Kidney (tissue), 14 donors: Measurements from ENCODE around the gene NEDD4L. TPM values are rescaled to one million over a fixed set of nuclear protein-coding genes. Genes with fewer than 3 reads are reported as not detected.
A peak's percentile ranks its signal among the peaks of the same experiment; 100 is the strongest.

Experiments
- DNase-seq, 5 donors: peaks; one replicate each; pipeline ENCODE4 v3.0.0-alpha.2; 2013 to 2020
- FAIRE-seq: peaks from 2 replicates; lab custom pipeline; 2012; peaks lifted over from hg19 to GRCh38; lab: Jason Lieb, UNC
- H3K27ac ChIP-seq, 2 donors: one replicate each; pipeline ENCODE4 v1.7.0; 2013; ENCODE audit warnings: low read depth in 2 of 2, low read length in 2 of 2, inconsistent platforms in 1 of 2
- H3K27me3 ChIP-seq: one replicate; pipeline ENCODE4 v1.7.1; 2013; ENCODE audit warnings: low read length, inconsistent platforms; ENCODE audit not compliant: control insufficient read depth, insufficient read depth
- H3K36me3 ChIP-seq, 3 donors: one replicate each; pipeline versions ENCODE4 v1.7.0 to v1.7.1; 2013; ENCODE audit warnings: low read length in 3 of 3, control low read depth in 1 of 3, inconsistent platforms in 1 of 3; ENCODE audit not compliant: insufficient read depth in 3 of 3, control insufficient read depth in 2 of 3
- H3K4me1 ChIP-seq, 3 donors: one replicate each; pipeline versions ENCODE4 v1.7.0 to v1.7.1; 2013; ENCODE audit warnings: low read length in 3 of 3, inconsistent platforms in 1 of 3, low read depth in 1 of 3; ENCODE audit not compliant: control insufficient read depth in 2 of 3, insufficient read depth in 2 of 3
- H3K4me3 ChIP-seq, 3 donors: one replicate each; pipeline versions ENCODE4 v1.7.0 to v1.8.1; 2013; ENCODE audit warnings: low read length in 3 of 3, control low read depth in 1 of 3, inconsistent platforms in 1 of 3
- H3K9ac ChIP-seq, 3 donors: one replicate each; pipeline versions ENCODE4 v1.7.0 to v1.7.1; 2013; ENCODE audit warnings: low read length in 3 of 3, control low read depth in 1 of 3, inconsistent platforms in 1 of 3
- H3K9me3 ChIP-seq, 3 donors: one replicate each; pipeline versions ENCODE4 v1.7.0 to v1.7.1; 2013; ENCODE audit warnings: low read length in 3 of 3, control low read depth in 1 of 3, inconsistent platforms in 1 of 3; ENCODE audit not compliant: control insufficient read depth in 2 of 3, insufficient read depth in 1 of 3
- CTCF ChIP-seq: IDR thresholded peaks from 3 replicates; pipeline ENCODE4 v1.5.1; 2012; ENCODE audit warnings: mild to moderate bottlenecking, moderate library complexity, borderline replicate concordance; ENCODE audit not compliant: insufficient read depth; ENCODE audit errors: extremely low read depth
- intact Hi-C: fragments of 100-400 bp; cut with DNase I; formaldehyde crosslinking; loops from one replicate; pipeline ENCODE4 v1.11.1; 2022
- polyA plus RNA-seq: library from polyadenylated mRNA; stranded (reverse); fragments of 350-450 nt; fragmentation: Illumina TruSeq; extraction: RNeasy Lipid Tissue Mini Kit (QIAGEN cat#74804); gene quantifications from one replicate; pipeline ENCODE4 v1.2.3, GENCODE V29; 2014; ENCODE audit warnings: low read depth, low replicate concordance; ENCODE audit not compliant: insufficient read depth
- total RNA-seq: library from RNA; stranded (reverse); fragmentation: NEBNext Ultra II Directional; extraction: Animal tissue kit (Norgen Biotek cat#: 25700); gene quantifications from one replicate; pipeline ENCODE4 v1.2.1, GENCODE V29; 2021
- donor health status: control.
- donor health status: control.
- donor health status: control.
- donor health status: control.
- donor health status: control.
- donor health status: DM: yes; HTN: yes; CAD: no.
- donor health status: Normal renal cell carcinoma (clear cell type).

Gene NEDD4L
- total and polyA plus RNA-seq, 2 donors from 2014 or later = 90.8 to 95.7 TPM

- peak overlapping the region in 1 of 3 donors; percentile 9 for H3K4me3 ChIP-seq
- peak in 2 of 5 donors; percentile 64 to 65 for DNase-seq
- intact Hi-C loops = no loop called here
Measured at GRCh38 chr18:58287353-58288274, 243.6 kb downstream of the NEDD4L start.

GRCh38 chr18:58288921-58289797 is 245.1 kb downstream of the NEDD4L start:
- Histone ChIP-seq H3K4me1 (peaks cover 6 to 37% (median 9%) of the 10 kb centered on the region in 3 donors), H3K9me3 (no peaks in the 10 kb centered on the region), H3K36me3 (peaks cover 0 to 4% (median 0%) of the 10 kb centered on the region in 3 donors), H3K27me3 (no peaks in the 10 kb centered on the region), H3K27ac (peak overlapping the region in 1 of 2 donors; percentile 9), H3K9ac (no peak overlapping the region), H3K4me3 (no peak overlapping the region)
- TF ChIP-seq CTCF = no peak
- FAIRE-seq (no peak), DNase-seq (peak in 3 of 5 donors; percentile 55 to 71 (median 57))
- intact Hi-C loops = no loop called here

More at GRCh38 chr18:58287353-58288274, 243.6 kb downstream of the NEDD4L start:
- Histone ChIP-seq H3K9me3 (no peaks in the 10 kb centered on the region), H3K27ac (peak overlapping the region; percentile 48 to 62), H3K4me1 (peaks cover 6 to 37% (median 9%) of the 10 kb centered on the region in 3 donors), H3K9ac (peak overlapping the region in 1 of 3 donors; percentile 34), H3K27me3 (no peaks in the 10 kb centered on the region), H3K36me3 (peaks cover 0 to 4% (median 0%) of the 10 kb centered on the region in 3 donors)
- no peak for TF ChIP-seq CTCF
- no peak for FAIRE-seq

- Histone ChIP-seq H3K4me1 (peaks cover 6 to 34% (median 9%) of the 10 kb centered on the region in 3 donors), H3K4me3 (no peak overlapping the region), H3K9ac (no peak overlapping the region), H3K9me3 (no peaks in the 10 kb centered on the region), H3K27ac (no peak overlapping the region), H3K27me3 (no peaks in the 10 kb centered on the region), H3K36me3 (peaks cover 0 to 4% (median 0%) of the 10 kb centered on the region in 3 donors)
- no peak for DNase-seq
- FAIRE-seq = no peak
- intact Hi-C loops = no loop called here
- TF ChIP-seq CTCF = no peak
Measured at GRCh38 chr18:58290116-58290695, 246.2 kb downstream of the NEDD4L start.
